ENCODE results near the gene XXYLT1. TPM values are rescaled to one million over a fixed set of nuclear protein-coding genes. Genes with fewer than 3 reads are reported as not detected.

XXYLT1 gene
- total and polyA plus RNA-seq, 9 of the 15 experiments (the other 6 are each of a cell fraction or from before 2014, with no cell fraction given): 1.9 to 18.9 (median 15.0) TPM

DNA sequence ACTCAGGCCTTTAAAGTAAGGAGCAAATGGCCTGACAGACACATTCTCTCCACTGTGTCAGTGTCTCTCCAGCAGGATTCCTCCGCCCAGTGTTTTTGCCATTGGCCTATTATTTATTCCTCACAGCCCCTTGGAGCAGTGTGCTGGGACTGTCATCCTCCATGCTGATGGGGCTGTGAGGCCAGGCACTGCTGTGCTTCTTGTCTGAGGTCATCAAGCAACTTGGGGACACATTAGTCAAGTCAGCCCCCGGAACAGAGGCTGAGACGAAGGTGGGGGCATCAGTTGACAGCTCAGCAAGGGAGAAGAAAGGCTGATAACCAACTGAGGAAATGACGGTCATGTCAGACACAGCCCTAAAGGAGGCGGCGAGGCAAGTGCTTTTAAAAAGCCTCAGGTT, 67.4 kb downstream of the XXYLT1 start (continued):
- TF ChIP-seq, protein P1, sequence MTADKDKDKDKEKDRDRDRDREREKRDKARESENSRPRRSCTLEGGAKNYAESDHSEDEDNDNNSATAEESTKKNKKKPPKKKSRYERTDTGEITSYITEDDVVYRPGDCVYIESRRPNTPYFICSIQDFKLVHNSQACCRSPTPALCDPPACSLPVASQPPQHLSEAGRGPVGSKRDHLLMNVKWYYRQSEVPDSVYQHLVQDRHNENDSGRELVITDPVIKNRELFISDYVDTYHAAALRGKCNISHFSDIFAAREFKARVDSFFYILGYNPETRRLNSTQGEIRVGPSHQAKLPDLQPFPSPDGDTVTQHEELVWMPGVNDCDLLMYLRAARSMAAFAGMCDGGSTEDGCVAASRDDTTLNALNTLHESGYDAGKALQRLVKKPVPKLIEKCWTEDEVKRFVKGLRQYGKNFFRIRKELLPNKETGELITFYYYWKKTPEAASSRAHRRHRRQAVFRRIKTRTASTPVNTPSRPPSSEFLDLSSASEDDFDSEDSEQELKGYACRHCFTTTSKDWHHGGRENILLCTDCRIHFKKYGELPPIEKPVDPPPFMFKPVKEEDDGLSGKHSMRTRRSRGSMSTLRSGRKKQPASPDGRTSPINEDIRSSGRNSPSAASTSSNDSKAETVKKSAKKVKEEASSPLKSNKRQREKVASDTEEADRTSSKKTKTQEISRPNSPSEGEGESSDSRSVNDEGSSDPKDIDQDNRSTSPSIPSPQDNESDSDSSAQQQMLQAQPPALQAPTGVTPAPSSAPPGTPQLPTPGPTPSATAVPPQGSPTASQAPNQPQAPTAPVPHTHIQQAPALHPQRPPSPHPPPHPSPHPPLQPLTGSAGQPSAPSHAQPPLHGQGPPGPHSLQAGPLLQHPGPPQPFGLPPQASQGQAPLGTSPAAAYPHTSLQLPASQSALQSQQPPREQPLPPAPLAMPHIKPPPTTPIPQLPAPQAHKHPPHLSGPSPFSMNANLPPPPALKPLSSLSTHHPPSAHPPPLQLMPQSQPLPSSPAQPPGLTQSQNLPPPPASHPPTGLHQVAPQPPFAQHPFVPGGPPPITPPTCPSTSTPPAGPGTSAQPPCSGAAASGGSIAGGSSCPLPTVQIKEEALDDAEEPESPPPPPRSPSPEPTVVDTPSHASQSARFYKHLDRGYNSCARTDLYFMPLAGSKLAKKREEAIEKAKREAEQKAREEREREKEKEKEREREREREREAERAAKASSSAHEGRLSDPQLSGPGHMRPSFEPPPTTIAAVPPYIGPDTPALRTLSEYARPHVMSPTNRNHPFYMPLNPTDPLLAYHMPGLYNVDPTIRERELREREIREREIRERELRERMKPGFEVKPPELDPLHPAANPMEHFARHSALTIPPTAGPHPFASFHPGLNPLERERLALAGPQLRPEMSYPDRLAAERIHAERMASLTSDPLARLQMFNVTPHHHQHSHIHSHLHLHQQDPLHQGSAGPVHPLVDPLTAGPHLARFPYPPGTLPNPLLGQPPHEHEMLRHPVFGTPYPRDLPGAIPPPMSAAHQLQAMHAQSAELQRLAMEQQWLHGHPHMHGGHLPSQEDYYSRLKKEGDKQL (CRISPR knock-in tag; IDR thresholded peaks at IDR 0.05; ENCODE audit: borderline replicate concordance): no peak
- 0 out of 2 replicates have a peak, but pooled peaks have one; percentile 6 for TF ChIP-seq EGR1 (conservative IDR thresholded peaks at IDR 0.05)
- TF ChIP-seq MED1 (CRISPR knock-in tag; IDR thresholded peaks at IDR 0.05; ENCODE audit: borderline replicate concordance): no peak
- peak in 1 of 2 experiments; percentile 19; a peak in 1 of 4 replicates for TF ChIP-seq RCOR1 (IDR thresholded peaks at IDR 0.05; ENCODE audit: borderline replicate concordance in 1 of 2, low read depth in 2 of 2, low read length in 2 of 2)

DNA sequence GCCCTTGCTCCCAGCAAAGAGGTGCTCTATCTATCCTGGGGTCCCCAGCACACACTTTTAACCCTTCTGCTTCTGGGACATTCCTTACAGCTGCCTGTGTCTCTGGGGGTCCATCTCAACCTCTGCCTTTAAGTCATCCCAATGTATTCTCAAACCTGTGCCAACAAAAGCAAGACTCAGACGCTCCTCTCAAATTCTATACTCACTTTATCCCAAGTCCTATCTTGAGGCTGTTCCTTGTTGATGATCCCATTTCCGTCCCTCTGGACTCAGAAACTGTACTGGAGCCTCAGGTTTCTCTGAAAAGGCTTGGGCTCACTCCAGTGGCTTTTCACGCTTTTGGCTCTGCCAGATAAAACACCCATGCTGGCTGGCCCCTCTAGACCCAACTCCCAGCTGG, 69.7 kb downstream of the XXYLT1 start:
- no peaks in the 10 kb centered on the region for H3K27me3 ChIP-seq (ENCODE audit: control insufficient read depth in 2 of 2, insufficient read depth in 2 of 2, low read length in 2 of 2)
- intact Hi-C loops (cut with micrococcal nuclease) (no loop called here), in situ Hi-C loops (cut with MboI) (no loop called here)
- no peak overlapping the region for H3K9ac ChIP-seq (ENCODE audit: insufficient read depth in 1 of 2, low read depth in 2 of 2, low read length in 2 of 2)
- peaks cover 22% of the 10 kb centered on the region for H3K79me2 ChIP-seq (ENCODE audit: control insufficient read depth, insufficient read depth, low read length)
- ATAC-seq (no peak), FAIRE-seq (no peak), DNase-seq (ENCODE audit: extremely low read depth in 1 of 4, low spot score in 3 of 4) (no peak)
- CTCF ChIA-PET (ENCODE audit: low intra/inter-chr PET ratio): no interaction called here
- WGBS (ENCODE audit: insufficient coverage, low coverage, missing lambda C conversion rate): 73% methylated on average over 3 of the region's 3 CpGs
- no TSS peak for BruUV-seq (replicated peaks)
- POLR2A ChIA-PET: interaction anchor here (0.6 to 1.2 kb wide), 3 partner anchors 8 to 1380 kb away, joined by 3 to 4 read pairs (median 3); no protein-coding TSS in a partner anchor
- no peak overlapping the region for H2AFZ ChIP-seq (ENCODE audit: low read depth, low read length)
- H3K27ac ChIP-seq (ENCODE audit: extremely low read depth, low read depth, low read length): no peak overlapping the region
- H3K36me3 ChIP-seq (ENCODE audit: control insufficient read depth, insufficient read depth, low read length): no peaks in the 10 kb centered on the region; the same call in 2 of the 3 replicates
- no peaks in the 10 kb centered on the region for H3K9me3 ChIP-seq (replicated peaks; ENCODE audit: control insufficient read depth, insufficient read depth, low read depth, low read length)
- peaks cover 28 to 44% of the 10 kb centered on the region in 2 experiments for H3K4me1 ChIP-seq (replicated peaks in 1 of 2; ENCODE audit: control insufficient read depth in 2 of 2, insufficient read depth in 2 of 2, low read length in 2 of 2)
- TF ChIP-seq HDAC1 (IDR thresholded peaks at IDR 0.05) (no peak), CBX2 (IDR thresholded peaks at IDR 0.05; ENCODE audit: insufficient read depth, low read length, poor library complexity, severe bottlenecking) (no peak), ZSCAN29 (IDR thresholded peaks at IDR 0.05) (no peak), ZBED1 (IDR thresholded peaks at IDR 0.05) (no peak), FOXK2 (conservative IDR thresholded peaks at IDR 0.05 in 1 of 2, IDR thresholded peaks at IDR 0.05 in 1 of 2; ENCODE audit: low read depth in 2 of 2) (no peak), ESRRA (IDR thresholded peaks at IDR 0.05; ENCODE audit: borderline replicate concordance, low read depth) (no peak), ZNF436 (CRISPR knock-in tag; IDR thresholded peaks at IDR 0.05) (no peak), RBM14 (IDR thresholded peaks at IDR 0.05; ENCODE audit: borderline replicate concordance, insufficient read depth, low read depth, low read length) (no peak)
- no peak overlapping the region for H3K4me2 ChIP-seq (ENCODE audit: insufficient read depth, low read length)
- H4K20me1 ChIP-seq (replicated peaks; ENCODE audit: control insufficient read depth, insufficient read depth, low read length): no peaks in the 10 kb centered on the region
- no peaks in the 10 kb centered on the region for H3K9me1 ChIP-seq (ENCODE audit: control insufficient read depth, insufficient read depth, low read length)
- no peak overlapping the region for H3K4me3 ChIP-seq

Measured in K562 (cell line).